ENCODE measurements around the gene PAFAH2. TPM values are rescaled to one million over a fixed set of nuclear protein-coding genes. Genes with fewer than 3 reads are reported as not detected.
A peak's percentile ranks its signal among the peaks of the same experiment; 100 is the strongest.

PAFAH2 gene
- total and polyA plus RNA-seq, 2 of the 13 experiments (the other 11 are each of a cell fraction or from before 2014, with no cell fraction given), result 6.9 to 9.4 TPM

DNA sequence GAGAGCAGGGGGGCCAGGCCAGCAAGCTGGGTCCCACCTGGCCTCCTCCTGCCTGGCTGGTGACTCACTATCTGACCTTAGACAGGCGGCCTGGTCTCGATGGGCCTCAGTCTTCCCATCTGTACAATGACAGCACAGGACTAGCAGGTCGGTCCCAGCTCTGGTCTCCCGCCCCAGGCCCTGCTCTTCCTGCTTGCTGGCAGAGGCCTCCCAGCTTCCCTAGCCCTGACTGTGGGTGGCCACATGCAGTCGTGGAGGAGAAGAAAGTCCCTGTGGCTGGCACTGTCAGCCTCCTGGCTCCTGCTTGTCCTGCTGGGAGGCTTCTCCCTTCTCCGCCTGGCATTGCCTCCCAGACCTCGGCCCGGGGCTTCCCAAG, 24.5 kb upstream of the PAFAH2 start (continued):
- TF ChIP-seq GMEB1 (CRISPR knock-in tag; IDR thresholded peaks at IDR 0.05; ENCODE audit: borderline replicate concordance) (no peak), KLF6 (CRISPR knock-in tag; IDR thresholded peaks at IDR 0.05) (no peak), FOXA3 (CRISPR knock-in tag; IDR thresholded peaks at IDR 0.05) (no peak), ZSCAN20 (CRISPR knock-in tag; IDR thresholded peaks at IDR 0.05; ENCODE audit: borderline replicate concordance) (no peak), ZNF335 (CRISPR knock-in tag; IDR thresholded peaks at IDR 0.05) (no peak), ZNF83 (CRISPR knock-in tag; IDR thresholded peaks at IDR 0.05; ENCODE audit: borderline replicate concordance) (0 out of 2 replicates have a peak, but pooled peaks have one; percentile 53), PTBP1 (IDR thresholded peaks at IDR 0.05; ENCODE audit: low read depth, low read length, poor library complexity, severe bottlenecking) (peak; percentile 55), ZNF616 (CRISPR knock-in tag; IDR thresholded peaks at IDR 0.05; ENCODE audit: low read depth) (no peak), ZNF256 (CRISPR knock-in tag; conservative IDR thresholded peaks at IDR 0.05) (no peak), TCF12 (IDR thresholded peaks at IDR 0.05) (no peak), TCF12 (CRISPR knock-in tag; IDR thresholded peaks at IDR 0.05) (no peak), HIC2 (CRISPR knock-in tag; IDR thresholded peaks at IDR 0.05; ENCODE audit: low read depth) (peak; percentile 5; the same call in 1 of the 2 replicates), FOSL2 (CRISPR knock-in tag; IDR thresholded peaks at IDR 0.05) (peak; percentile 70)
- TF ChIP-seq, protein P1, sequence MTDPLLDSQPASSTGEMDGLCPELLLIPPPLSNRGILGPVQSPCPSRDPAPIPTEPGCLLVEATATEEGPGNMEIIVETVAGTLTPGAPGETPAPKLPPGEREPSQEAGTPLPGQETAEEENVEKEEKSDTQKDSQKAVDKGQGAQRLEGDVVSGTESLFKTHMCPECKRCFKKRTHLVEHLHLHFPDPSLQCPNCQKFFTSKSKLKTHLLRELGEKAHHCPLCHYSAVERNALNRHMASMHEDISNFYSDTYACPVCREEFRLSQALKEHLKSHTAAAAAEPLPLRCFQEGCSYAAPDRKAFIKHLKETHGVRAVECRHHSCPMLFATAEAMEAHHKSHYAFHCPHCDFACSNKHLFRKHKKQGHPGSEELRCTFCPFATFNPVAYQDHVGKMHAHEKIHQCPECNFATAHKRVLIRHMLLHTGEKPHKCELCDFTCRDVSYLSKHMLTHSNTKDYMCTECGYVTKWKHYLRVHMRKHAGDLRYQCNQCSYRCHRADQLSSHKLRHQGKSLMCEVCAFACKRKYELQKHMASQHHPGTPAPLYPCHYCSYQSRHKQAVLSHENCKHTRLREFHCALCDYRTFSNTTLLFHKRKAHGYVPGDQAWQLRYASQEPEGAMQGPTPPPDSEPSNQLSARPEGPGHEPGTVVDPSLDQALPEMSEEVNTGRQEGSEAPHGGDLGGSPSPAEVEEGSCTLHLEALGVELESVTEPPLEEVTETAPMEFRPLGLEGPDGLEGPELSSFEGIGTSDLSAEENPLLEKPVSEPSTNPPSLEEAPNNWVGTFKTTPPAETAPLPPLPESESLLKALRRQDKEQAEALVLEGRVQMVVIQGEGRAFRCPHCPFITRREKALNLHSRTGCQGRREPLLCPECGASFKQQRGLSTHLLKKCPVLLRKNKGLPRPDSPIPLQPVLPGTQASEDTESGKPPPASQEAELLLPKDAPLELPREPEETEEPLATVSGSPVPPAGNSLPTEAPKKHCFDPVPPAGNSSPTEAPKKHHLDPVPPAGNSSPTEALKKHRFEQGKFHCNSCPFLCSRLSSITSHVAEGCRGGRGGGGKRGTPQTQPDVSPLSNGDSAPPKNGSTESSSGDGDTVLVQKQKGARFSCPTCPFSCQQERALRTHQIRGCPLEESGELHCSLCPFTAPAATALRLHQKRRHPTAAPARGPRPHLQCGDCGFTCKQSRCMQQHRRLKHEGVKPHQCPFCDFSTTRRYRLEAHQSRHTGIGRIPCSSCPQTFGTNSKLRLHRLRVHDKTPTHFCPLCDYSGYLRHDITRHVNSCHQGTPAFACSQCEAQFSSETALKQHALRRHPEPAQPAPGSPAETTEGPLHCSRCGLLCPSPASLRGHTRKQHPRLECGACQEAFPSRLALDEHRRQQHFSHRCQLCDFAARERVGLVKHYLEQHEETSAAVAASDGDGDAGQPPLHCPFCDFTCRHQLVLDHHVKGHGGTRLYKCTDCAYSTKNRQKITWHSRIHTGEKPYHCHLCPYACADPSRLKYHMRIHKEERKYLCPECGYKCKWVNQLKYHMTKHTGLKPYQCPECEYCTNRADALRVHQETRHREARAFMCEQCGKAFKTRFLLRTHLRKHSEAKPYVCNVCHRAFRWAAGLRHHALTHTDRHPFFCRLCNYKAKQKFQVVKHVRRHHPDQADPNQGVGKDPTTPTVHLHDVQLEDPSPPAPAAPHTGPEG (CRISPR knock-in tag; IDR thresholded peaks at IDR 0.05), result no peak
- TF ChIP-seq, protein P2, sequence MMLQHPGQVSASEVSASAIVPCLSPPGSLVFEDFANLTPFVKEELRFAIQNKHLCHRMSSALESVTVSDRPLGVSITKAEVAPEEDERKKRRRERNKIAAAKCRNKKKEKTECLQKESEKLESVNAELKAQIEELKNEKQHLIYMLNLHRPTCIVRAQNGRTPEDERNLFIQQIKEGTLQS (CRISPR knock-in tag; IDR thresholded peaks at IDR 0.05), result no peak
- TF ChIP-seq, protein P3, sequence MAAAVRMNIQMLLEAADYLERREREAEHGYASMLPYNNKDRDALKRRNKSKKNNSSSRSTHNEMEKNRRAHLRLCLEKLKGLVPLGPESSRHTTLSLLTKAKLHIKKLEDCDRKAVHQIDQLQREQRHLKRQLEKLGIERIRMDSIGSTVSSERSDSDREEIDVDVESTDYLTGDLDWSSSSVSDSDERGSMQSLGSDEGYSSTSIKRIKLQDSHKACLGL (CRISPR knock-in tag; IDR thresholded peaks at IDR 0.05), result 0 out of 2 replicates have a peak, but pooled peaks have one; percentile 47
- TF ChIP-seq, protein P4, sequence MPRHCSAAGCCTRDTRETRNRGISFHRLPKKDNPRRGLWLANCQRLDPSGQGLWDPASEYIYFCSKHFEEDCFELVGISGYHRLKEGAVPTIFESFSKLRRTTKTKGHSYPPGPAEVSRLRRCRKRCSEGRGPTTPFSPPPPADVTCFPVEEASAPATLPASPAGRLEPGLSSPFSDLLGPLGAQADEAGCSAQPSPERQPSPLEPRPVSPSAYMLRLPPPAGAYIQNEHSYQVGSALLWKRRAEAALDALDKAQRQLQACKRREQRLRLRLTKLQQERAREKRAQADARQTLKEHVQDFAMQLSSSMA (CRISPR knock-in tag; IDR thresholded peaks at IDR 0.05), result no peak
